ENCODE results near the gene MESP2.

MESP2 gene

DNA sequence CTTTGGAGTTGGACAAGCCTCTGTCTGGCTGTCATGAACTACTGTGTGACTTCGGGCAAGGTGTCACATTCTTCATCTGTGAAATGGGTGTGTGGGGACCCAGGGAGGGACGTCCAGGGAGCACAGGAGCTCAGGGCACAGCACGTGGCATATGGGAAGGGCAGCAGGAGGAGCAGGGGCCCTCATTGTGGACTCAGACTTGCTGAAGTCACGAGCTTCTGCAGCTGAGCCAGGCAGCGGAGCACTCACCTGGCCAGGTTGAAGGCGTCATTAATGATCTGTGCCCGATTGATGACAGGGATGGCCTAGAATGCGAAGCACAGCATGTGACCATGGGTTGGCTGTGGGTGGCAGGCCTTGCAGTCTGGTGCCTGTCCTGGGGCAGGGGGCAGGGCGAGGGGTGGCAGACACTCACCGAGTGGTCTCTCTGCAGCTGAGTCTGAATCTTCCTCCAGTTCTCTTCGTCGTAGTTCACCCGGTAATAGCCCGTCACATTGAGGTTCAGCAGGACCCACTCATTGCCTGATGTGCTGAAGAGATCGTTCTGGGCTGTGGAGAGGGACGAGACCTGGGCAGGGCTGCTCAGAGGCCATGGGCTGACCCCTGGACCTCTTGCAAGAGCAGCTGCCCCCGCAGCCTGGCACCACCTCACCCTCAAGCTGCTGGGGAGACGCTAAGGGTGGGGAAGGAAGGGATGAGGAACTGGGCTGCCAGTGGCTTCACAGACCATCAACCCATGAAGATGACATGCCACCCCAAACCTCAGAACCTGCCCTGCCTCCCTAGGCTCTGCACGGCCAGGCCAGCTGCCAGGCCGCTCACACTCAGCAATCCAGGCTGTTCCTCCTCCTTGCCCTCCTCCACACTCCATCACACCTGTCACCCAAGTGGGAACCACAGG is 23.1 kb downstream of the MESP2 start:
- in situ Hi-C loops (cut with HindIII; ENCODE audit: low sequenced_read_pairs) = loop anchor here (5.0 kb wide), 1 partner anchor 78 kb away; no protein-coding TSS in a partner anchor

DNA sequence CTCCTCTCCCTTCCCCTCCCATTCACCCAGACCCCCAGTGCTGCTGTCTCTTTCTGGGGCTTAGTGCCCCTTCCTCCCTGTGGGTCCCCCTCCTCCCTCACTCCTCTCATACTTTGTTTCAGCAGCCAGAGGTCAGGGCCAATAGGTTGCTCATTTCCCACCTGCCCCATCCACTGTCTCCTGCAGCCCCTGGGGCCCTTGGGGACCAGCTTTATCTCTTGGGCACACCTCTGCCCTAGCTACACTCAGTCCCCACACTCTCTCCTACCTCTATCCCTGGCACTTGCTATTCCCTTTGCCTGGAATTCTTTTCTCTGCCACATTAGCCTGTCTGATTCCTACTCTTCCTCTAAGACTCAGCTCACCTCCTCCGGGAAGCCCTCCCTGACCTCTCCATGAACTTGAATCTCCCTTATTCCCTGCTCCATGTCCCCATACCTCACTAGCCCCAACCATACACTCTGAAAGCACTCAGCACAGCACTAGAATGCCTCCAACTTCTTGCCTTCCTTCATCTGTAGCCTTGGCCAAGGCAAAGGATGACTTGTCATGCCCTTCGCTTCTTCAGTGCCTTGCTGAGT is 23.9 kb downstream of the MESP2 start:
- in situ Hi-C loops (cut with HindIII; ENCODE audit: low sequenced_read_pairs) = loop anchor here (5.0 kb wide), 1 partner anchor 77 kb away; no protein-coding TSS in a partner anchor

DNA sequence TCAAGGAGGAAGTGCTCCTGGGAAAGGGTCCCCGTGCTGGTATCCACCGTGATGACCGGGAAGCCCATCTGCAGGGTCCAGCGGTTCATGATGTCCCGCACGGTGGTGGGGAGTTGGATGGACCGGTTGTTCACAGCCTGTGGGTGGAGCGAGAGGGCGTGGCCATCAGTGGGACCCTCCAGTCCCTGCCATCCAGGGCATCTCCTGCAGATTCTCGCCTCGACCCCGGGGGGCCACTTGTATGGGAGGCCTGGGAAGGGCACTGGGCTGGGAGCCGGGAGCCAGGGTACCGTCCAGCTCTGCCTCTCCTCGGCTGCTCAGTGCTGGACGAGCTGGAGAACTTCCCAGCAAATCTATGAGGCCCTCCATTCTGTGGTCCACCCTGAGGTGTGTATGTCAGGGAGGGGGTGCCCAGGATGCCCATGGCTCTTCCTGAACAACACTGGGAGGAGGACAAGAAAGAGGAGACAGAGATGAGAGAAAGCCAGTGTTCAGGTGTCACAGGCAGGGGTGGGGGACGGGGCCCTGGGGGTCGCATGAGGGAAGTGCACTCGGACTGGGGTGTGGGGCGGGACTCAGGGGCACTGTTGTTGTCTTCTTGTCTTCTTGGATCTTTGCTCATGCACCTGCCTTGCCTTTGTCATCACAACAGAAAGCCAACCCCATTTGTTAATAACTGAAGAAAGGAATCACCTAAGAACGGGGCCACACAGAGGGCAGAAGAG is 25.5 kb downstream of the MESP2 start:
- in situ Hi-C loops (cut with HindIII; ENCODE audit: low sequenced_read_pairs) = no loop called here

DNA sequence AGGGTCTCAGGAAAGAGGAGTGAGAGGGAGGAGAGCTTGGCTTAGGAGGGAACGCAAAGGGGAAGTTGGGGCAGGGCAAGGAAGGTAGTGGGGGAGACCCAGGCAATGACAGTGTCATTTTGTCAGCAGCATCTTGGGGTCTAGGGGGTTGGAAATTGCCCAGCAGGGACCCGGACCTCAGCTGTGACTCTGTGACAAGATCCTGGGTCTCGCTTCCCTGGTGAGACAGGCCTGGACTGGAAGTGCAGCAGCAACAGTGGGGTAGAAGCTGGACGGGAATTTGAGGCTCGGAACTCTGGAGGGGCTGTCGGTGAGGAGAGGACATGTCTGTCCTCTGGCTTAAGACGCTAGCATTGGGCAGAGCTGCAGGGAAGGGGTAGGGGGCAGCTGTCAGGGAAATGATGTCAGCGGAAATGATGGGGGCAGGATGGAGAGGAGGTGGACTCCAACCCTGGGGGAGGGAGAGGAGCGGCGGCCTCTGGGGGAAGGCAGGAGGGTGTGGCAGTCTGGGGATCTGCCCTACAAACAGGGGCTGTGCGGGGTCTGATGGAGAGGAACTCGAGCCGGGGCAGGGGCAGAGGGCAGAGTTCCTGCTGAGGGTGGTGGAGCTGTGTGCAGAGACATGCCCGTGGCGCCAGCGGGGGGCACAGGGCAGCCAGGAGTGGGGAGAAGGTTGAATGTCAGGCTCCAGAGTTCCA is 26.2 kb downstream of the MESP2 start:
- in situ Hi-C loops (cut with HindIII; ENCODE audit: low sequenced_read_pairs) = no loop called here

DNA sequence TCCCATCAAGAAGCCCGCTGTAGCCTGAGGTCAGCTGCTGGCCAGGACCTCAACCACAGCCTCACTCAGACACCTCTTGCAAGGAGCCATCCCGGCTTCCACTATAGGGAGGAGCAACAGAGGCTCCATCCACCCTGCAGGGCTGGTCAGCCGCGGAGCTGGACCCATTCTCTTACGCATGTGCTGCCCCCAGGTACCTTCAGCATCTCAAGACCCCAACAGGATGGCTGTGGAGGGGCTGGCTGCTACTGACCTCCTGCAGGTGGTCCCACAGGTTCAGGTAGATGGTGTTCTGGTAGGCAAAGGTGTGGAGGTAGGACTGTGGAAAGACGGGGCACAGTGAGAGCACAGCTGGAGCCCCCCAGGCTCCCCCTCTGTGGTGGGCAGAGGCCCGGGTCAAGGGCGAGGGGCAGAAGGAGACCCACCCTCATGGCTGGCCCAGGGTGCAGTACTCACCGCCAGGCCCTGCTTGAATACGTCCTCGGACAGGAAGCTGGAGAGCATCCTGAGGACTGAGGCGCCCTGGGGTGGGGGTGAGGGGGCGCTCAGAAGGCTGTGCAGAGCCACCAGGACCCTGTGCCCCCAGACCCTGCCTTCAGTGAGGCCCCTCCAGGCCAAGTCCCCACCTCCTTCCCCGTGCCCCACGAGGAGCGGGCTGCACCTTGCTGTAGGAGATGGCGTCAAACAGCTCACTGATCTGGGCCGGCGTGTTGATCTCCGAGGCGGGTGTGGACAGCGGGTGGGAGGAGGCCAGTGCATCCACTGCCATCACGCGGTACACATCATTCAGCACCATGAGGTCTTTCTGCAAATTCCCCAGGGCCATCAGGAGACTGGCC is 27.1 kb downstream of the MESP2 start:
- in situ Hi-C loops (cut with HindIII; ENCODE audit: low sequenced_read_pairs) = no loop called here

DNA sequence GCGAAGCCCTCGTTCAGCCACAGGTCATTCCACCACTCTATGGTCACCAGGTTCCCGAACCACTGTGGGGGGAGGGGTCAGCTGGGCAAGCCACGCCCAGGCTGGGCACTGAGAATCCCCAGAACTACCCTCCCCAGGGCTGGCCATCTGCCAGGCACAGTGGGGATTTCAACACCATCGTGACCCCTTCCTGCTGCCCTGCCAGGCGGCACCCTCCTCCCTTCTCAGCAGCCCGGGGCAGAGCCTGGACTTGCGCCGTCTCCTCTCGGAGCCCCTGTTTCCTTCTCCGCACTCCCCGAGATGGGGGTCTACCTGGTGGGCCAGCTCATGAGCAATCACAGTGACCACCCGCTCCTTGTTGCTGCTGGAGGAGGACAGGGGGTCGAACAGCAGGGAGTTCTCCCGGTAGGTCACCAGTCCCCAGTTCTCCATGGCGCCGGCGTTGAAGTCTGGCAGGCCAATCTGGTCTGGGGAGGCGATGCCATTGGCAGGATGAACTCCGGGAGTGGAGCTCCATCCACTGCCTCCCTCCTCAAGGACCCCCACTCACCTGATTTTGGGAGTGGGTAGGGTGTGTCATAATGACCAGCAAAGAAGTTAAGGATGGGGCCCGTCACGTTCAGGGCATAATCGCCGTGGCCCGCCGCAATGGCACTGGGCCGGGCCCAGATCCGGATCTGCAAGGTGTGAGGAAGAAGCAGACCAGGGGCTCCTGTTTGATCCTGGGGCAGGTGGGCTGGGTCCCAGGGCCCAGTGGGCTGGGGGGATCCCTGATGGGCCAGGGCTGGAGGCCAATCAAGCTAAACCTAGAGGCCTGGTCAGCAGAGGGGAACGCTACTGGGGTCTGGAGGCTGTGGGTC is 28.0 kb downstream of the MESP2 start:
- in situ Hi-C loops (cut with HindIII; ENCODE audit: low sequenced_read_pairs) = no loop called here

DNA sequence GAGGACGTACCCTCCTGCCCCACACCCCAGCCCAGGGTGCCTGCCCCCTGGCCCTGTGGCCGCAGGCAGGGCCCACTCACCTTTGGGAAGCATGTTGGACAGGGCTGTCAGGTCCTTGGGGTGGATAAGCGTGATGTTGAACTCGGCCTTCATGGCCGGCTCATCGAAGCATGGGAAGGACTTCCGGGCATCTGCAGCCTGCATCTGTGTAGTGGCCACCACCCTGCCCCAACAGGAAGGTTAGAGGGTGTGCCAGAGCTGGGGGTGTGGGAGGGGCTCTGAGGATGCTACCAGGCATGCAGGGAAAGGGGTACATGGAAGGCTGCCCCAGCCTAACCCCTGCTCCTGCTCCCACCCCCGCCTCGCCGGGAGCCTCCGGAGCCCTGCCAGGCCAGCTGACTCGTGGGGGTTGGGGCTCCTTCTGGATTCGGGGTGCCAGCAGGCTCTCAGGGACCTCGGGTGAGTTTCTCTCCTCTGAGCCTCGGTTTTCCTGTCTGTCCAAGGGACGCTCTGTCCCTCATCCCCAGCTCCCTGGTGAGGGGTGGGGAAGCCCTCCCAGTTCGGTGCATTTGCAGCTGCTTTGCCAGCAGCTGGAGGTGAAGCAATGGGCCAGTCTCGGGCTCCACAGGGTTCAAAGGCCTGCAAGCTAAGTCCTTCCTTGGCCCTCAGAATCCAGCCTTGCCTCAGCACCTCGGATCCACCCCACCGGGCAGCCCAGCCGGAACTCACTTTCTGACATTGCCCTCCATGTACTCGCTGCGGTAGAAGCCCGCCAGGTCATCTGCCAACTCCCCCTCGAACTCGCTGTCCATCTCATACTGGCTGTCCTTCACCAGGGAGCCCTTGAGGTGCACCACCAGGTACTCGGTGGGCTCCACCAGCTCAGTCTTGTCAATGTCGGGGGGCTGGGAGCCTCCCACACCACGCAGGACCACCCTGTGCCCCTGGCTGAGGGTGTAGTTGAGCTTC is 29.4 kb downstream of the MESP2 start:
- in situ Hi-C loops (cut with HindIII; ENCODE audit: low sequenced_read_pairs) = no loop called here

DNA sequence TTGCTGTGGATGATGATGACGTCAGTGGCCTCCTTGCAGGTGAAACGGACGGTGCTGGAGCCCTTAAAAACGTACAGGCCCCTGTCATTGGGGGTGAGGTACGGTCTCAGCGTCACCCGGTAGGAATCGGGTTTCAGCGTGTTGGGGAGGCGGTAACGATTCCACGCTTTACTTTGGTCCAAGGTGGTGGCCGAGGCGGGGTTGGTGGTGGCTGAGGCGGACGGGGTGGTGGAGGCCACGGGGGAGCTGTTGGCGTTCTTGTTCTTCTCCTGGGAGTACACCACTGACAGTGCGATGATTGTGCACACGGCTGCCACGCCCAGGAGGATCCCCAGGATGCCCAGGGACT is 30.1 kb downstream of the MESP2 start:
- in situ Hi-C loops (cut with HindIII; ENCODE audit: low sequenced_read_pairs) = no loop called here

DNA sequence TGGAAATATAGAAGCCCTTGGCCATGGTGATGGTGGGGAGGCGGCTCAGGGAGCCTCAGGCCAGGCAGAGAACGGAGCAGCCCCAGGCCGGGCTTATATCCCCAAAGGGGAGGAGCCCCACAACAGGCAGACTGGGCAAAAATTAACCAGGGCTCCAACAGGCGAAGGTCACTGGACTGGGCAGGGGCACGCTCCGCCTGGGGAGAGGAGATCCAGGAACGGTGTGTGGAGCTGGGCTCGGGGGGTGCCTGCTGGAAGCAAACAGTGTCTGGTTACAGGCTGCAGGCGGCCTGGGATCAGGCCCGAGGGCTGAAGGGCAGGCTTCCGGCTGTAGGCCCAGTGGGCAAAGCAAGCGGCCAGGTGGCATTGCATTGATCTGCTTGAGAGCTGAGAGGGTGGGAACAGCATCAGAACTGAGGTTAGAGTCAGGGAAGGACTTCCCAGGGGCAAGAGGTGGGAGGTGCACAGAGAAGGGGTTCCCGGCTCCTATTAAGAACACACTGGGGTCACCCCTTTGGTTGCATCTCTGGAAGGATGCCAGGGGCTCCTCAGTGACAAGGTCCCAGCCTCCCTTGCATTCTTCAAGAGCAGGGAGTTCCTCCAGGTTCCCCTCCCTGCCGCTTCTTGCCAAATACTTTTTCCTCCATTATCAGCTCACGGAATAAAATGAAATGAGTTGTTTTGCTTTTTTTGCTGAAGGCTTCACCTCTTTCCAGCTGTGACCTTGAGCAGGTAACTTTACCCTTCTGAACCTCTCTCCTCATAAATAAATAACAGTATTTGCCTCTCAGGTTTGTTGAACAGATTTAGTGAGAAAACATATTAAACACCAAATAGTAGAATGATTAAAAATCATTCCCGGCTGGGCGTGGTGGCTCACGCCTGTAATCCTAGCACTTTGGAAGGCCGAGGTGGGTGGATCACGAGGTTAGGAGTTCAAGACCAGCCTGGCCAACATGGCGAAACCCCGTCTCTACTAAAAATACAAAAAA is 30.7 kb downstream of the MESP2 start:
- in situ Hi-C loops (cut with HindIII; ENCODE audit: low sequenced_read_pairs) = no loop called here

DNA sequence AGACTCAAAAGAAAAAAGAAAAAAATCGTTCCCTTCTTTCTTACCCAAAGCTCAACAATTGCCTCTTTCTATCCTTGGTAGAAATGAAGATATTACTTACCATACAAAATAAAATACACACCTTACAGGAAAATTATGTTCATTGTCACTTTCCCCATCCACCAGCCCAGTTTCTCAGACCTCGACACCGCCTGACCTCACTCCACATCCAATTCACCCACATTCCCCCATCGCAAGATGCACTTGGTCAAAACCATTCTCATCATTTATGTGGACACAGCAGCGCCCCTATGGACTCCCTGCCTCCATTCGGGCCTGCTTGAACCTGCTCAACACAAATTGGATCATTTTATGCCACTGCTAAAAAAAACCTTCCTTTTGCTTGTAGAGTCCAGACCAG is 31.6 kb downstream of the MESP2 start:
- in situ Hi-C loops (cut with HindIII; ENCODE audit: low sequenced_read_pairs) = no loop called here

DNA sequence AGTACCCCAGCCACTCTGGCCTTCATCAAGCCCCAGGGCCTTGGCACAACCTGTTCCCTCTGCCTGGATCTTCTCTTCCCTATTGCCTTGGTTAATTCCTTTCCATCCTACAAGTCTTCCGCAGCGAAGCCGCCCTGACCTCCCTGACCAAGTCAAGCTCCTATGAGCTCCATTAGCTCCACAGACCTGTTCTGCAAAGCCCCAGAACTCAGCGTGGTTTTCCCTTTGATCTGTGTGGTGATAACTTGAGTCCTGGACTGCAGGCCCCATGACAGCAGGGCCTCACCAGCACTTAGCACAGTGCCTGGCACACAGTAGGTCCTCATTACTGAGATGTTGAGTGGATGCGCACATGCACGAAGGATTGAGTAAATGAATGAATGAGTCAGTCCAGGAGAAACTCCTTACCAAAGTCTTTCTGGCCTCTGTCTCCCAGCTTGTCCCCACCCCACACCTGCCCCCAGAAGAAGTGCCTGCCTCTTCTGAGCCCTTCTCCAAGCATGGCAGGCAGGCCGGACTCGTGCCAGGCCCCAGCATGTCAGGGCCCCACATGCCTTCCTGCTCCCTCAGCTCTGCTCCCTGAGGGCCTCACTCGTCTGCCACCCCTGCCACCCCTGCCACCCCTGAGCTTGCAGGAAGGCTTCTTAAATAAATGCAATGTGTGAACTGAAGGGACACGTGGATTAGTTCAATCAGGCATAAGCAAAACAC is 32.2 kb downstream of the MESP2 start:
- in situ Hi-C loops (cut with HindIII; ENCODE audit: low sequenced_read_pairs) = no loop called here

DNA sequence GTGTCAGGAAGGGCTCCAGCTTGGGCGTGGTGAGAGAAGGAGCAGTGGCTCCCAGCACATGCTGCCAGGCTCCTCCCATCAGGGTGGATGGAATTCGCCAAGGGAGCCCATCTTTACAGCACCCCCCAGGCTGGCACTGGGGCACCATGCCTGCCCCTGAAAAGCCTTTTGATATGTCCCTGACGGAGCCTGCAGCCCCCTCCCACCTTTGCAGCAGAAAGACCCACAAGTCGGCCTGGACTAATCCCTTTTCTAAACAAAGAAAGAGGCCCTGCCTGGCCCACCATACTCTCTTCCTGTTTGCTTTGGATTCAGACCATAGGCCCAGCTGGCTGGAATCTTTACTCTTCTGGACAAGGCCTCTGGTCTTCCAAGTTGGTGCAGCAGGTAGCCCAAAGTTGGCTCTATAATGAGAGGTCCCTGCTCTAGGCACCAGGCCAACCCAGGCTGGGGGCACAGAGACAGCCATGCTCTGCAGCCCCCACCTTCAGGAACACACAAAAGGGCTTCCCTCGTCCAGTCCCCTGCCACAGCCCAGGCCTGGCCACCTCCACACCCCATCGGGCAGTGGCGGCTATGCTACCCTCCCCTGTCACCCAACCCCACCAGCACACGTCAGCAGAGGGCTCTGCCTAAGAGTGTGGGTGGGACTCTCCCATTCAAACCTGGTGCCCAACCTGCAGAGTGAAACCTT is 33.1 kb downstream of the MESP2 start:
- in situ Hi-C loops (cut with HindIII; ENCODE audit: low sequenced_read_pairs) = no loop called here

DNA sequence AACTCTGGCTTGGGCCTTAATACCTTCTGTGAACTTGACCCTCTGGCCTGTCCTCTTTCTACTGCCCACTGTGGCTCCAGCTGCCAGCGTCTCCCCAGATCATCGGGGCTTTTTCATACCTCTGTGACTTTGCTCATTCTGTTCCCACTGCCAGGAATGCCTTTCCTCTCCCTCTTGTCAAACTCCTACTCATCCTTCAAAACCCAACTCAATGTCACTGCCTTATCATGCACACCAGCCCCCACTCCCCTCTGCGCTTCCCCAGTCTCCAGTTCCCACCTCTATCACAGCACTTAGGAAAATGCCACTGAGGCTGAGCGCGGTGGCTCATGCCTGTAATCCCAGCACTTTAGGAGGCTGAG is 33.6 kb downstream of the MESP2 start:
- in situ Hi-C loops (cut with HindIII; ENCODE audit: low sequenced_read_pairs) = no loop called here

DNA sequence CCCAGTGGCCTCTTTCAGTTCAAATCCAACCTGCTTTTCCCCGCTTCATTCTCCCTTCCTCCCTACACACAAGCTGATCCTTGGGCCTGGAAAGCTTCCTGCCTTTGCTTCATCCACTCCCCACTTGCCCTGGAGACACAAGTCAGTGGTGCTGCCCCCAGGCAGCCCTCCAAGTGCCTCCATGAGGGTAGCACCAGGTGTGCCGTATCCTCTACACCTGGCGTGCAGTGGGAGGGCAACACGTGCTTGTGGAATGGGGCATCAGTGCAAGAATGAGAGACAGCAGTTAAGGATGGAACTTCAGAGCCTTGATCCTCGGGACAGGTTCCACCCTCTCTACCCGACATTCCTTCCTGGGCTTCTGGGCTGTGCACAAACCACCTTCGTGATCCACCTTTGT is 34.7 kb downstream of the MESP2 start:
- in situ Hi-C loops (cut with HindIII; ENCODE audit: low sequenced_read_pairs) = no loop called here

DNA sequence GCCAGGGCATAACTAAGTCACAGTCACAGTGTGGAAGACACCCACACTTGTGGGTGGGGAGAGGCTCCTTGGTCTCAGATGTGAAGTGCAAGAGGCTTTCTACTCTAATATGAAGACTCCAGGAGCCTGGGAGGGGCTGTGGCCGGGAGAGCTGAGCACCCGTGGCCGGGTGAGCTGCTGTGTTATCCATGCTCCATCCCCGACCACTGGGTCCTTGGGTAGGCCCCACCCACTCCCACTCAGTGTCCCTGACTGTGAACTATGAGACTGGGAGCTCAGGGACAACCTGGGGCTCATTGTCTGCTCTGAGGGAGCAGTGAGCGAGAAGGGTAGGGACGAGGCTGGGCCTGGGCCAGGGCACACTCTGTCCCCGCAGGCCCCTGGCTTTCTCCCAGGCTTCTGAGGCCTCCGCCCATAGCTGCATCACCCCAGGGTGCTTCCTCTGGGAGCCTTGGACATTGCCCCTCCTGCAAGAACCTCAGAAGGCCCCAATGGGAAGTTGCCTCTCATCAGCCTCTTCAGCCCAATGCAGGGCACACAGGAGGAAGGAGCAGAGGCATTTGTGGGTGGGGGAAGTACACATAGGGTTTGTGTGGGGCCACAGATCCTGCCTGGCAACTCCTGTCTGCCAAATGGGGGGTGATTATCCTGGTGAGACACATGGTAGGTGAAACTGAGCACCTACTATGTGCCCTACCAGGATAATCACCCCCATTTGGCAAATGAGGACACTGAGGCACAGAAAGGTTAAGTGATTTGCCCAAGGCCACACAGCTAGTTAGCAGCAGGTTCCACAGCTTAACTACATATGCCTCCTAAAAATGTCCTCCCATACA is 36.1 kb downstream of the MESP2 start:
- in situ Hi-C loops (cut with HindIII; ENCODE audit: low sequenced_read_pairs) = no loop called here

All from endothelial cell of hepatic sinusoid (primary cell).